K562 (cell line): ENCODE measurements around the gene EGFL7. TPM values are rescaled to one million over a fixed set of nuclear protein-coding genes. Genes with fewer than 3 reads are reported as not detected.

Experiments used
- ARID1B ChIP-seq: fragments of 450-650 bp; IDR thresholded peaks from 2 replicates; pipeline ENCODE4 v1.6.1; 2016; ENCODE audit warnings: antibody characterized with exemption, mild to moderate bottlenecking, inconsistent platforms
- ATF1 ChIP-seq, 2 experiments: fragments of 450-650 bp in 1 of 2; IDR thresholded peaks; 2 replicates each; pipeline ENCODE4 v1.6.1; 2016; ENCODE audit warnings: missing compliant biosample characterization in 1 of 2, missing genetic modification characterization in 1 of 2
- CBFA2T2 ChIP-seq: fragments of 450-650 bp; conservative IDR thresholded peaks from 2 replicates; pipeline ENCODE4 v1.6.1; 2017; ENCODE audit warnings: mild to moderate bottlenecking
- E2F8 ChIP-seq: fragments of 450-650 bp; IDR thresholded peaks from 2 replicates; pipeline ENCODE4 v1.7.1; 2018; ENCODE audit warnings: mild to moderate bottlenecking, low read depth; ENCODE audit not compliant: partially characterized antibody
- GABPB1 ChIP-seq: sonication (generic); formaldehyde crosslinking; IDR thresholded peaks from 2 replicates; pipeline ENCODE4 v1.8.0; 2022; ENCODE audit warnings: mild to moderate bottlenecking, missing genetic modification reagents
- GABPB2 ChIP-seq: fragments of 250-450 bp; sonication (Bioruptor Pico); conservative IDR thresholded peaks from 2 replicates; pipeline ENCODE4 v1.5.1; 2021; ENCODE audit warnings: mild to moderate bottlenecking
- GTF2F1 ChIP-seq: IDR thresholded peaks from 2 replicates; pipeline ENCODE4 v1.6.1; 2011; ENCODE audit warnings: low read depth, low read length, improper control_type of control experiment
- L3MBTL2 ChIP-seq: fragments of 450-650 bp; IDR thresholded peaks from 2 replicates; pipeline ENCODE4 v1.6.1; 2016; ENCODE audit warnings: mild to moderate bottlenecking, moderate library complexity
- NR2C1 ChIP-seq, 2 experiments: fragments of 450-650 bp; IDR thresholded peaks; 2 replicates each; pipeline ENCODE4 v1.6.1; 2017; ENCODE audit warnings: mild to moderate bottlenecking in 2 of 2, antibody characterized with exemption in 1 of 2, inconsistent platforms in 1 of 2, missing compliant biosample characterization in 1 of 2, missing genetic modification characterization in 1 of 2
- POLR2AphosphoS5 ChIP-seq: IDR thresholded peaks from 2 replicates; pipeline ENCODE4 v1.6.1; 2011; ENCODE audit warnings: mild to moderate bottlenecking, low read depth, low read length, moderate library complexity; ENCODE audit not compliant: control insufficient read depth, insufficient read depth
- RBBP5 ChIP-seq: fragments of 200-600 bp; sonication (generic); IDR thresholded peaks from 2 replicates; pipeline ENCODE4 v1.6.1; 2012; ENCODE audit warnings: borderline replicate concordance, mild to moderate bottlenecking, low read length, control low read depth, inconsistent platforms; ENCODE audit not compliant: insufficient read depth, poor library complexity, severe bottlenecking
- SIRT6 ChIP-seq: IDR thresholded peaks from one replicate; pipeline ENCODE4 v1.6.1; 2012; ENCODE audit warnings: low read depth, mild to moderate bottlenecking, control low read depth, inconsistent platforms, low read length, moderate library complexity
- SMARCA4 ChIP-seq: fragments of 450-650 bp; IDR thresholded peaks from 2 replicates; pipeline ENCODE4 v1.6.1; 2016
- SOX6 ChIP-seq: fragments of 450-650 bp; IDR thresholded peaks from 2 replicates; pipeline ENCODE4 v1.6.1; 2014; ENCODE audit warnings: mild to moderate bottlenecking
- ZFP36 ChIP-seq: fragments of 150-350 bp; IDR thresholded peaks from 2 replicates; pipeline ENCODE4 v1.6.1; 2018; ENCODE audit warnings: low read length, low read depth; ENCODE audit not compliant: partially characterized antibody
- ZNF384 ChIP-seq: IDR thresholded peaks from 2 replicates; pipeline ENCODE4 v1.6.1; 2012; ENCODE audit warnings: low read depth, low read length, improper control_type of control experiment
- ZNF586 ChIP-seq: fragments of 450-650 bp; formaldehyde crosslinking; conservative IDR thresholded peaks from 2 replicates; pipeline ENCODE4 v1.4.0; 2020; ENCODE audit warnings: mild to moderate bottlenecking, moderate library complexity
- polyA plus RNA-seq, 8 experiments: library from polyadenylated mRNA; depleted of rRNA in 4 of 8; stranded (reverse) in 5 of 8; unstranded in 3 of 8; fragments of >200 nt; fragmentation: Nextera tagmentation in 2 of 8; fragmentation: Illumina TruSeq in 1 of 8; extraction: Ambion mirVana in 2 of 8; extraction: Trizol in 1 of 8; gene quantifications; 2 replicates each; pipeline versions ENCODE4 v1.2.1 to v1.2.3, GENCODE V29; 2011 to 2014; ENCODE audit warnings: inconsistent platforms in 1 of 8, missing spikeins in 1 of 8
- total RNA-seq, 7 experiments: library from RNA; depleted of rRNA in 6 of 7; stranded (reverse); fragments of >200 nt in 6 of 7; fragmentation: Illumina TruSeq in 2 of 7; extraction: Trizol in 2 of 7; gene quantifications; 2 replicates each; pipeline versions ENCODE4 v1.2.1 to v1.2.3, GENCODE V29; 2011 to 2021; ENCODE audit warnings: low replicate concordance in 1 of 7
- TF ChIP-seq, protein P1 (sequence below): fragments of 450-650 bp; IDR thresholded peaks from 2 replicates; pipeline ENCODE4 v1.6.1; 2017; ENCODE audit warnings: mild to moderate bottlenecking, moderate library complexity
- TF ChIP-seq, protein P2 (sequence below), 2 experiments: fragments of 450-650 bp in 1 of 2; sonication (generic) in 1 of 2; formaldehyde crosslinking in 1 of 2; IDR thresholded peaks in 1 of 2; conservative IDR thresholded peaks in 1 of 2; 2 replicates each; pipeline versions ENCODE4 v1.6.1 to v1.8.1; 2016 to 2023; ENCODE audit warnings: mild to moderate bottlenecking in 2 of 2, moderate library complexity in 2 of 2, inconsistent platforms in 1 of 2, missing genetic modification reagents in 1 of 2
- TF ChIP-seq, protein P3 (sequence below): sonication (generic); formaldehyde crosslinking; IDR thresholded peaks from 2 replicates; pipeline ENCODE4 v1.8.0; 2022; ENCODE audit warnings: missing genetic modification reagents, mild to moderate bottlenecking, moderate library complexity, borderline replicate concordance

EGFL7 gene
- total and polyA plus RNA-seq, 9 of the 15 experiments (the other 6 are each of a cell fraction or from before 2014, with no cell fraction given), result 1.5 to 286 (median 55.5) TPM

- TF ChIP-seq RBBP5 (peak; percentile 56), ATF1 (CRISPR knock-in tag; IDR thresholded peaks at IDR 0.05) (no peak), ATF1 (tag; IDR thresholded peaks at IDR 0.05) (peak; percentile 52), E2F8 (no peak), GTF2F1 (no peak), POLR2AphosphoS5 (no peak), CBFA2T2 (no peak), SOX6 (peak; percentile 69; the same call in 1 of the 2 replicates), GABPB1 (CRISPR knock-in tag) (no peak), ZFP36 (no peak), GABPB2 (CRISPR knock-in tag) (no peak), L3MBTL2 (peak; percentile 91), ZNF384 (peak; percentile 81), NR2C1 (IDR thresholded peaks at IDR 0.05) (no peak), NR2C1 (tag; IDR thresholded peaks at IDR 0.05) (0 out of 2 replicates have a peak, but pooled peaks have one; percentile 27), ARID1B (0 out of 2 replicates have a peak, but pooled peaks have one; percentile 5), SMARCA4 (peak; percentile 38; the same call in 1 of the 2 replicates), ZNF586 (CRISPR knock-in tag) (no peak), SIRT6 (no peak)
- TF ChIP-seq, protein P1, sequence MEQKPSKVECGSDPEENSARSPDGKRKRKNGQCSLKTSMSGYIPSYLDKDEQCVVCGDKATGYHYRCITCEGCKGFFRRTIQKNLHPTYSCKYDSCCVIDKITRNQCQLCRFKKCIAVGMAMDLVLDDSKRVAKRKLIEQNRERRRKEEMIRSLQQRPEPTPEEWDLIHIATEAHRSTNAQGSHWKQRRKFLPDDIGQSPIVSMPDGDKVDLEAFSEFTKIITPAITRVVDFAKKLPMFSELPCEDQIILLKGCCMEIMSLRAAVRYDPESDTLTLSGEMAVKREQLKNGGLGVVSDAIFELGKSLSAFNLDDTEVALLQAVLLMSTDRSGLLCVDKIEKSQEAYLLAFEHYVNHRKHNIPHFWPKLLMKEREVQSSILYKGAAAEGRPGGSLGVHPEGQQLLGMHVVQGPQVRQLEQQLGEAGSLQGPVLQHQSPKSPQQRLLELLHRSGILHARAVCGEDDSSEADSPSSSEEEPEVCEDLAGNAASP, result no peak
- TF ChIP-seq, protein P2, sequence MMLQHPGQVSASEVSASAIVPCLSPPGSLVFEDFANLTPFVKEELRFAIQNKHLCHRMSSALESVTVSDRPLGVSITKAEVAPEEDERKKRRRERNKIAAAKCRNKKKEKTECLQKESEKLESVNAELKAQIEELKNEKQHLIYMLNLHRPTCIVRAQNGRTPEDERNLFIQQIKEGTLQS (IDR thresholded peaks at IDR 0.05), result no peak
- TF ChIP-seq, protein P2 (CRISPR knock-in tag; conservative IDR thresholded peaks at IDR 0.05), result no peak
- TF ChIP-seq, protein P3, sequence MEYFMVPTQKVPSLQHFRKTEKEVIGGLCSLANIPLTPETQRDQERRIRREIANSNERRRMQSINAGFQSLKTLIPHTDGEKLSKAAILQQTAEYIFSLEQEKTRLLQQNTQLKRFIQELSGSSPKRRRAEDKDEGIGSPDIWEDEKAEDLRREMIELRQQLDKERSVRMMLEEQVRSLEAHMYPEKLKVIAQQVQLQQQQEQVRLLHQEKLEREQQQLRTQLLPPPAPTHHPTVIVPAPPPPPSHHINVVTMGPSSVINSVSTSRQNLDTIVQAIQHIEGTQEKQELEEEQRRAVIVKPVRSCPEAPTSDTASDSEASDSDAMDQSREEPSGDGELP, result 0 out of 2 replicates have a peak, but pooled peaks have one; percentile 31
Measured at GRCh38 chr9:136700959-136701667, 38.4 kb downstream of the EGFL7 start (continued).
